Activated T-cell treated with anti-CD3 and anti-CD28 coated beads, Interleukin-2, amount 50 U/mL, for 4 hours (primary cell): Measurements from ENCODE around the gene TRAP1. TPM values are rescaled to one million over a fixed set of nuclear protein-coding genes. Genes with fewer than 3 reads are reported as not detected.

Source experiments
- ATAC-seq, 2 donors: fragments of 200-7000 bp; cut with Tn5 transposase; one replicate each; pipeline ENCODE4 v1.10.0; 2021
- DNase-seq: peaks from one replicate; pipeline ENCODE4 v3.0.0-alpha.2; 2020
- H3K27me3 Mint-ChIP-seq: one replicate; pipeline ENCODE4 v1.8.0; 2021; ENCODE audit warnings: low read depth, mixed read lengths
- H3K36me3 Mint-ChIP-seq: one replicate; pipeline ENCODE4 v1.8.0; 2022; ENCODE audit warnings: mixed read lengths; ENCODE audit not compliant: insufficient read depth
- H3K4me1 Mint-ChIP-seq: one replicate; pipeline ENCODE4 v1.8.0; 2021; ENCODE audit warnings: low read depth, mixed read lengths
- H3K4me3 Mint-ChIP-seq: one replicate; pipeline ENCODE4 v1.8.0; 2021; ENCODE audit warnings: mild to moderate bottlenecking, moderate library complexity, mixed read lengths
- H3K9me3 Mint-ChIP-seq: one replicate; pipeline ENCODE4 v1.8.0; 2021; ENCODE audit warnings: mixed read lengths
- total RNA-seq, 3 donors: library from RNA; stranded (reverse); gene quantifications; one replicate each; pipeline ENCODE4 v1.2.1, GENCODE V29; 2021

TRAP1 gene
- 100 to 1,000 TPM; 429 to 526 (median 435) TPM for total RNA-seq

- Mint-ChIP-seq H3K4me1 (peaks cover 33% of the 10 kb centered on the region), H3K9me3 (no peaks in the 10 kb centered on the region), H3K36me3 (peaks cover 15% of the 10 kb centered on the region), H3K27me3 (no peaks in the 10 kb centered on the region), H3K4me3 (peak within 1 kb of the TSS; percentile 90)
- ATAC-seq (peak; percentile 95 to 96), DNase-seq (peak; percentile 93)
Observed at GRCh38 chr16:3717235-3718018, at the start of gene TRAP1. Gene TRAP1, minus strand, starts transcription at chr16:3717524. Its CDS starts 16 bp downstream, at chr16:3717508.

GRCh38 chr16:3766177-3766576 is 48.9 kb upstream of the TRAP1 start:
- ATAC-seq (no peak), DNase-seq (no peak)
- no peaks in the 10 kb centered on the region for H3K9me3 Mint-ChIP-seq
- H3K4me1 Mint-ChIP-seq = no peaks in the 10 kb centered on the region
- H3K27me3 Mint-ChIP-seq = no peaks in the 10 kb centered on the region
- H3K4me3 Mint-ChIP-seq = no peak overlapping the region
- peaks cover 38% of the 10 kb centered on the region for H3K36me3 Mint-ChIP-seq

GRCh38 chr16:3764409-3764808 is 47.1 kb upstream of the TRAP1 start:
- no peak for DNase-seq
- peaks cover 29% of the 10 kb centered on the region for H3K36me3 Mint-ChIP-seq
- no peaks in the 10 kb centered on the region for H3K9me3 Mint-ChIP-seq
- H3K27me3 Mint-ChIP-seq = no peaks in the 10 kb centered on the region
- no peaks in the 10 kb centered on the region for H3K4me1 Mint-ChIP-seq
- no peak for ATAC-seq
- H3K4me3 Mint-ChIP-seq = no peak overlapping the region

- Mint-ChIP-seq H3K27me3 (no peaks in the 10 kb centered on the region), H3K9me3 (no peaks in the 10 kb centered on the region), H3K4me1 (no peaks in the 10 kb centered on the region), H3K4me3 (no peak overlapping the region), H3K36me3 (peaks cover 23% of the 10 kb centered on the region)
- DNase-seq = no peak
- no peak for ATAC-seq
Observed at GRCh38 chr16:3762107-3762750, 44.9 kb upstream of the TRAP1 start.

- no peak for DNase-seq
- H3K9me3 Mint-ChIP-seq = no peaks in the 10 kb centered on the region
- H3K4me1 Mint-ChIP-seq = no peaks in the 10 kb centered on the region
- H3K27me3 Mint-ChIP-seq = no peaks in the 10 kb centered on the region
- peaks cover 19% of the 10 kb centered on the region for H3K36me3 Mint-ChIP-seq
- no peak for ATAC-seq
- H3K4me3 Mint-ChIP-seq = no peak overlapping the region
Observed at GRCh38 chr16:3761375-3762106, 44.2 kb upstream of the TRAP1 start.

- no peak for ATAC-seq
- H3K4me1 Mint-ChIP-seq = no peaks in the 10 kb centered on the region
- peaks cover 23% of the 10 kb centered on the region for H3K36me3 Mint-ChIP-seq
- no peak overlapping the region for H3K4me3 Mint-ChIP-seq
- H3K27me3 Mint-ChIP-seq = no peaks in the 10 kb centered on the region
- no peaks in the 10 kb centered on the region for H3K9me3 Mint-ChIP-seq
- no peak for DNase-seq
Observed at GRCh38 chr16:3760518-3760917, 43.2 kb upstream of the TRAP1 start.

- no peak for ATAC-seq
- Mint-ChIP-seq H3K4me1 (no peaks in the 10 kb centered on the region), H3K4me3 (no peak overlapping the region), H3K9me3 (no peaks in the 10 kb centered on the region), H3K36me3 (peaks cover 23% of the 10 kb centered on the region), H3K27me3 (no peaks in the 10 kb centered on the region)
- no peak for DNase-seq
Observed at GRCh38 chr16:3759736-3760135, 42.4 kb upstream of the TRAP1 start.

- DNase-seq (no peak), ATAC-seq (no peak)
- Mint-ChIP-seq H3K4me1 (peaks cover 4% of the 10 kb centered on the region), H3K9me3 (no peaks in the 10 kb centered on the region), H3K36me3 (peaks cover 38% of the 10 kb centered on the region), H3K27me3 (no peaks in the 10 kb centered on the region), H3K4me3 (no peak overlapping the region)
Observed at GRCh38 chr16:3756113-3756512, 38.8 kb upstream of the TRAP1 start.

- Mint-ChIP-seq H3K9me3 (no peaks in the 10 kb centered on the region), H3K4me3 (no peak overlapping the region), H3K36me3 (peaks cover 42% of the 10 kb centered on the region), H3K27me3 (no peaks in the 10 kb centered on the region), H3K4me1 (peaks cover 8% of the 10 kb centered on the region)
- no peak for ATAC-seq
- DNase-seq = no peak
Observed at GRCh38 chr16:3755249-3755648, 37.9 kb upstream of the TRAP1 start.

GRCh38 chr16:3754772-3755171 is 37.4 kb upstream of the TRAP1 start:
- ATAC-seq (no peak), DNase-seq (no peak)
- Mint-ChIP-seq H3K4me3 (no peak overlapping the region), H3K9me3 (no peaks in the 10 kb centered on the region), H3K36me3 (peaks cover 43% of the 10 kb centered on the region), H3K4me1 (peaks cover 12% of the 10 kb centered on the region), H3K27me3 (no peaks in the 10 kb centered on the region)

GRCh38 chr16:3754081-3754703 is 36.9 kb upstream of the TRAP1 start:
- H3K4me1 Mint-ChIP-seq = peaks cover 13% of the 10 kb centered on the region
- DNase-seq (no peak), ATAC-seq (no peak)
- H3K36me3 Mint-ChIP-seq = peaks cover 41% of the 10 kb centered on the region
- H3K9me3 Mint-ChIP-seq = no peaks in the 10 kb centered on the region
- no peak overlapping the region for H3K4me3 Mint-ChIP-seq
- no peaks in the 10 kb centered on the region for H3K27me3 Mint-ChIP-seq

GRCh38 chr16:3752984-3753383 is 35.7 kb upstream of the TRAP1 start:
- Mint-ChIP-seq H3K9me3 (no peaks in the 10 kb centered on the region), H3K36me3 (peaks cover 41% of the 10 kb centered on the region), H3K4me1 (peaks cover 13% of the 10 kb centered on the region), H3K27me3 (no peaks in the 10 kb centered on the region), H3K4me3 (no peak overlapping the region)
- DNase-seq = no peak
- ATAC-seq = no peak

GRCh38 chr16:3751878-3752277 is 34.6 kb upstream of the TRAP1 start:
- ATAC-seq (no peak), DNase-seq (no peak)
- Mint-ChIP-seq H3K36me3 (peaks cover 39% of the 10 kb centered on the region), H3K4me3 (no peak overlapping the region), H3K4me1 (peaks cover 13% of the 10 kb centered on the region), H3K9me3 (no peaks in the 10 kb centered on the region), H3K27me3 (no peaks in the 10 kb centered on the region)

- no peak for DNase-seq
- Mint-ChIP-seq H3K4me1 (peaks cover 13% of the 10 kb centered on the region), H3K9me3 (no peaks in the 10 kb centered on the region), H3K27me3 (no peaks in the 10 kb centered on the region), H3K36me3 (peaks cover 44% of the 10 kb centered on the region), H3K4me3 (no peak overlapping the region)
- no peak for ATAC-seq
Observed at GRCh38 chr16:3748307-3748706, 31.0 kb upstream of the TRAP1 start.
